Keratinocyte (primary cell): ENCODE data around the gene ANXA2R. TPM values are rescaled to one million over a fixed set of nuclear protein-coding genes. Genes with fewer than 3 reads are reported as not detected.

Source experiments
- DNase-seq: peaks from one replicate; pipeline ENCODE4 v3.0.0-alpha.2; 2011; ENCODE audit warnings: low read depth, missing footprints, low spot score
- FAIRE-seq: peaks from 2 replicates; lab custom pipeline; 2011; peaks lifted over from hg19 to GRCh38; lab: Jason Lieb, UNC
- H2AFZ ChIP-seq: 2 replicates; pipeline ENCODE4 v1.6.0; 2012; ENCODE audit warnings: low read length, control low read depth, inconsistent platforms; ENCODE audit not compliant: control insufficient read depth
- H3K27ac ChIP-seq: 2 replicates; pipeline ENCODE4 v1.5.1; 2011; ENCODE audit warnings: low read length; ENCODE audit not compliant: control insufficient read depth, insufficient read depth
- H3K27me3 ChIP-seq: 3 replicates; pipeline ENCODE4 v1.6.0; 2011; ENCODE audit warnings: low read length; ENCODE audit not compliant: control insufficient read depth, insufficient read depth; ENCODE audit errors: extremely low read depth
- H3K36me3 ChIP-seq, 2 experiments: 2 replicates in 1 of 2; 3 replicates in 1 of 2; pipeline ENCODE4 v1.5.1; 2011; ENCODE audit warnings: low read length in 2 of 2, mild to moderate bottlenecking in 1 of 2; ENCODE audit not compliant: control insufficient read depth in 2 of 2, insufficient read depth in 2 of 2; ENCODE audit errors: extremely low read depth in 1 of 2
- H3K4me1 ChIP-seq: 3 replicates; pipeline ENCODE4 v1.5.1; 2011; ENCODE audit warnings: low read length; ENCODE audit not compliant: control insufficient read depth, insufficient read depth; ENCODE audit errors: extremely low read depth
- H3K4me2 ChIP-seq: 3 replicates; pipeline ENCODE4 v1.6.0; 2011; ENCODE audit warnings: low read depth, low read length; ENCODE audit not compliant: control insufficient read depth, insufficient read depth; ENCODE audit errors: extremely low read depth
- H3K4me3 ChIP-seq, 3 experiments: fragments of 200-600 bp in 1 of 3; sonication (generic) in 1 of 3; 2 replicates in 2 of 3; 3 replicates in 1 of 3; pipeline ENCODE4 v1.5.1; 2011 to 2016; ENCODE audit warnings: low read length in 3 of 3, mild to moderate bottlenecking in 3 of 3, control low read depth in 2 of 3, inconsistent platforms in 1 of 3, low read depth in 1 of 3, mixed read lengths in 1 of 3, mixed run types in 1 of 3, moderate library complexity in 1 of 3; ENCODE audit not compliant: control insufficient read depth in 2 of 3, insufficient read depth in 2 of 3; ENCODE audit errors: extremely low read depth in 1 of 3
- H3K79me2 ChIP-seq: 2 replicates; pipeline ENCODE4 v1.6.0; 2012; ENCODE audit warnings: low read length; ENCODE audit not compliant: control insufficient read depth, insufficient read depth
- H3K9ac ChIP-seq: 3 replicates; pipeline ENCODE4 v1.6.0; 2011; ENCODE audit warnings: low read length; ENCODE audit not compliant: control insufficient read depth, insufficient read depth; ENCODE audit errors: extremely low read depth
- H3K9me1 ChIP-seq: 3 replicates; pipeline ENCODE4 v1.6.0; 2011; ENCODE audit warnings: low read length; ENCODE audit not compliant: control insufficient read depth, insufficient read depth; ENCODE audit errors: extremely low read depth
- H3K9me3 ChIP-seq: 2 replicates; pipeline ENCODE4 v1.5.1; 2012; ENCODE audit warnings: low read depth, low read length; ENCODE audit not compliant: control insufficient read depth
- H4K20me1 ChIP-seq: 3 replicates; pipeline ENCODE4 v1.6.0; 2011; ENCODE audit warnings: low read length; ENCODE audit not compliant: control insufficient read depth, insufficient read depth; ENCODE audit errors: extremely low read depth
- CTCF ChIP-seq, 3 experiments: IDR thresholded peaks in 1 of 3; conservative IDR thresholded peaks in 1 of 3; optimal IDR thresholded peaks in 1 of 3; 2 replicates in 2 of 3; 3 replicates in 1 of 3; pipeline versions ENCODE3 to v1.5.1; 2011; ENCODE audit warnings: low read length in 3 of 3, mild to moderate bottlenecking in 3 of 3, moderate library complexity in 2 of 3, control low read depth in 1 of 3, inconsistent platforms in 1 of 3; ENCODE audit not compliant: insufficient read depth in 2 of 3; ENCODE audit errors: extremely low read depth in 1 of 3
- EZH2 ChIP-seq: IDR thresholded peaks from one replicate; pipeline ENCODE4 v1.6.1; 2012; ENCODE audit warnings: inconsistent platforms, mild to moderate bottlenecking, low read length, moderate library complexity
- dilution Hi-C: fragments of 300-500 bp; cut with MboI; formaldehyde crosslinking; loops from one replicate; pipeline ENCODE4 v1.7.0; 2020; ENCODE audit warnings: low sequenced_read_pairs; ENCODE audit not compliant: extremely low pct_ligation_motif_present
- polyA plus RNA-seq, 5 experiments: library from polyadenylated mRNA; depleted of rRNA in 3 of 5; stranded (reverse) in 3 of 5; stranded (forward) in 1 of 5; unstranded in 1 of 5; fragments of >200 nt; gene quantifications; 1 replicate in 1 of 5; 2 replicates in 3 of 5; 3 replicates in 1 of 5; pipeline versions ENCODE4 v1.2.1 to v1.2.3, GENCODE V29; 2011 to 2012; ENCODE audit warnings: missing spikeins in 2 of 5, low read depth in 1 of 5, low replicate concordance in 1 of 5

The ANXA2R gene
- polyA plus RNA-seq, 1 donor (not counting 4 experiments of a cell fraction or from before 2014, with no cell fraction given): 0.17 TPM

DNA sequence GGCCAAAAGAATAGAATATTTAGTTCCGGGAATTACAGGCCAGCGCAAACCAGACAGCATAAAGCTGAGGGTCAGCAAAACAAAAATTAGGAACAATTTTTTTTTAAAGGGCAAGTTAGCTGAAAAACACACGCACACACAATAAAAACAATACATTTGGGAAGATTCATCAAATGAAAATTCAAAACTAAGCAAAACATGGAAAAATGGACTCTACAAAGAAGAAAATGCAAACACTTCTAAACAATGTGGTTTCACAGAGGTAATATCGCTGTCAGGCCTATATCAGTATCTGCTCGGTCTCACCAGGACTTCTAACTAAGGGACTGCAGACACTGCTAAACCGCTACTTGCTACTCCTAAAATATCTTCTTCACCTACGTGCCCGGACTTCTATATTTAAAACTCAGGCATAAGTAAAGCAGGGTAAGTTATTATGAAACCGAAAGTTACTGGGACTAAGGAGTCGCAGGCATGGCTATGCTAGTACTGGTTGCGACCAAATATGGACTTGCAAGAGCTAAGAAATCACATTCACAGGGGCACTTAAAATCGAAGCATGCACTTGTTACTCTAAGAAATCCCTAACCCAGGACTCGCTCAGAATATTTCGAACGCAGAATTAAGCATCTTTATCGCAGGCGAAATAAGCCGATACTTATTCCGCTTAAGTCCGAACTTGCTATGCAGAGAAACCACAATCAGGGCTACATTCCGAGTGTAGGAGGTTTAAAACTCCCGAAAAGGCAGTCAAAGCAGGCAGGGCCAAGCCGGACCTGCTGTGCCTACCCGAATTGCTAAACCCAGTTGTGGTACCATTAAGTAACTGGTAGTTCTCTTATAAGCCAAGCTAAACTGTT, 2.3 kb downstream of the ANXA2R start:
- Histone ChIP-seq H3K4me3 (peak overlapping the region in 2 of 3 experiments; percentile 72 to 82), H3K9me3 (no peaks in the 10 kb centered on the region), H3K27me3 (no peaks in the 10 kb centered on the region), H3K9me1 (no peaks in the 10 kb centered on the region), H3K9ac (peak overlapping the region; percentile 47), H2AFZ (peak overlapping the region; percentile 81), H3K79me2 (peaks cover 6% of the 10 kb centered on the region), H4K20me1 (no peaks in the 10 kb centered on the region), H3K27ac (peak overlapping the region; percentile 15), H3K4me1 (peaks cover 29% of the 10 kb centered on the region), H3K4me2 (peak overlapping the region; percentile 94), H3K36me3 (peaks cover 0 to 2% of the 10 kb centered on the region in 2 experiments)
- FAIRE-seq (no peak), DNase-seq (no peak)
- dilution Hi-C loops: no loop called here
- TF ChIP-seq CTCF (optimal IDR thresholded peaks at IDR 0.05 in 1 of 3, IDR thresholded peaks at IDR 0.05 in 1 of 3, conservative IDR thresholded peaks at IDR 0.05 in 1 of 3; ENCODE audit: extremely low read depth in 1 of 3, insufficient read depth in 2 of 3, low read length in 3 of 3) (no peak), EZH2 (no peak)

- Histone ChIP-seq H3K27ac (peak overlapping the region; percentile 15), H3K9ac (no peak overlapping the region), H3K4me1 (peaks cover 24% of the 10 kb centered on the region), H3K9me1 (no peaks in the 10 kb centered on the region), H3K4me2 (peak overlapping the region; percentile 94), H3K9me3 (no peaks in the 10 kb centered on the region), H3K79me2 (peaks cover 6% of the 10 kb centered on the region), H2AFZ (peak overlapping the region; percentile 81), H3K4me3 (peak overlapping the region in 2 of 3 experiments; percentile 72 to 82), H4K20me1 (no peaks in the 10 kb centered on the region), H3K36me3 (peaks cover 0 to 2% of the 10 kb centered on the region in 2 experiments), H3K27me3 (no peaks in the 10 kb centered on the region)
- dilution Hi-C loops: no loop called here
- no peak for TF ChIP-seq CTCF (optimal IDR thresholded peaks at IDR 0.05 in 1 of 3, IDR thresholded peaks at IDR 0.05 in 1 of 3, conservative IDR thresholded peaks at IDR 0.05 in 1 of 3; ENCODE audit: extremely low read depth in 1 of 3, insufficient read depth in 2 of 3, low read length in 3 of 3)
- TF ChIP-seq EZH2: no peak
- FAIRE-seq (no peak), DNase-seq (no peak)
Observed at GRCh38 chr5:43036856-43037635, 3.1 kb downstream of the ANXA2R start.
